CD4-positive, alpha-beta T cell treated with Interferon gamma for 1 hour (primary cell): Measurements from ENCODE around the gene PCDHGB6.
A peak's percentile ranks its signal among the peaks of the same experiment; 100 is the strongest.
"Not testable (repeated sequence)": the region's sequence is repeated elsewhere in the genome, so short reads cannot be mapped to it uniquely, and the experiment has no call there.

ENCODE experiments used
- DNase-seq: peaks from one replicate; pipeline ENCODE4 v3.0.0-alpha.2; 2020

PCDHGB6 gene

GRCh38 chr5:141419074-141419880 is 11.5 kb downstream of the PCDHGB6 start:
- no peak for DNase-seq

- DNase-seq = no peak
Measured at GRCh38 chr5:141420855-141421488, 13.2 kb downstream of the PCDHGB6 start, which contains the start of gene PCDHGA11. TSS of gene PCDHGA11 (plus strand) at chr5:141421051. CDS start at chr5:141421228, 177 bp downstream.

- no peak for DNase-seq
Measured at GRCh38 chr5:141421489-141421855, 13.7 kb downstream of the PCDHGB6 start.

- no peak for DNase-seq
Measured at GRCh38 chr5:141422742-141423291, 15.0 kb downstream of the PCDHGB6 start.

- DNase-seq = no peak
Measured at GRCh38 chr5:141427783-141428426, 20.1 kb downstream of the PCDHGB6 start.

DNA sequence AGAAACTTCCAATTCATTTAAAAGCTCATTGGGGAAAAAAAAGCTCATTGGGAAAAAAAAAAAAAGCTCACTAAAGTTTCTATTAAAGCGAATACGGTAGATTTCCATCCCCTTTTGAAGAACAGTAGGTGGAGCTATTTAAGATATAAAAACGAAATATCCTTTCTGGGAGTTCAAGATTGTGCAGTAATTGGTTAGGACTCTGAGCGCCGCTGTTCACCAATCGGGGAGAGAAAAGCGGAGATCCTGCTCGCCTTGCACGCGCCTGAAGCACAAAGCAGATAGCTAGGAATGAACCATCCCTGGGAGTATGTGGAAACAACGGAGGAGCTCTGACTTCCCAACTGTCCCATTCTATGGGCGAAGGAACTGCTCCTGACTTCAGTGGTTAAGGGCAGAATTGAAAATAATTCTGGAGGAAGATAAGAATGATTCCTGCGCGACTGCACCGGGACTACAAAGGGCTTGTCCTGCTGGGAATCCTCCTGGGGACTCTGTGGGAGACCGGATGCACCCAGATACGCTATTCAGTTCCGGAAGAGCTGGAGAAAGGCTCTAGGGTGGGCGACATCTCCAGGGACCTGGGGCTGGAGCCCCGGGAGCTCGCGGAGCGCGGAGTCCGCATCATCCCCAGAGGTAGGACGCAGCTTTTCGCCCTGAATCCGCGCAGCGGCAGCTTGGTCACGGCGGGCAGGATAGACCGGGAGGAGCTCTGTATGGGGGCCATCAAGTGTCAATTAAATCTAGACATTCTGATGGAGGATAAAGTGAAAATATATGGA is 22.7 kb downstream of the PCDHGB6 start, which contains the start of gene PCDHGA12:
Gene PCDHGA12, plus strand, starts transcription at position 176 of the 782 bp plus-strand sequence. Its CDS starts 253 bp downstream, at position 429.
- peak; percentile 22 for DNase-seq

- DNase-seq = no peak
Measured at GRCh38 chr5:141431286-141431685, 23.5 kb downstream of the PCDHGB6 start.

DNA sequence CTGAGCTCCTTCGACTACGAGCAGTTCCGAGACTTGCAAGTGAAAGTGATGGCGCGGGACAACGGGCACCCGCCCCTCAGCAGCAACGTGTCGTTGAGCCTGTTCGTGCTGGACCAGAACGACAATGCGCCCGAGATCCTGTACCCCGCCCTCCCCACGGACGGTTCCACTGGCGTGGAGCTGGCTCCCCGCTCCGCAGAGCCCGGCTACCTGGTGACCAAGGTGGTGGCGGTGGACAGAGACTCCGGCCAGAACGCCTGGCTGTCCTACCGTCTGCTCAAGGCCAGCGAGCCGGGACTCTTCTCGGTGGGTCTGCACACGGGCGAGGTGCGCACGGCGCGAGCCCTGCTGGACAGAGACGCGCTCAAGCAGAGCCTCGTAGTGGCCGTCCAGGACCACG is 24.5 kb downstream of the PCDHGB6 start:
- not testable (repeated sequence) for DNase-seq

DNA sequence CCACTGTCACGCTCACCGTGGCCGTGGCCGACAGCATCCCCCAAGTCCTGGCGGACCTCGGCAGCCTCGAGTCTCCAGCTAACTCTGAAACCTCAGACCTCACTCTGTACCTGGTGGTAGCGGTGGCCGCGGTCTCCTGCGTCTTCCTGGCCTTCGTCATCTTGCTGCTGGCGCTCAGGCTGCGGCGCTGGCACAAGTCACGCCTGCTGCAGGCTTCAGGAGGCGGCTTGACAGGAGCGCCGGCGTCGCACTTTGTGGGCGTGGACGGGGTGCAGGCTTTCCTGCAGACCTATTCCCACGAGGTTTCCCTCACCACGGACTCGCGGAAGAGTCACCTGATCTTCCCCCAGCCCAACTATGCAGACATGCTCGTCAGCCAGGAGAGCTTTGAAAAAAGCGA is 24.9 kb downstream of the PCDHGB6 start:
- not testable (repeated sequence) for DNase-seq

GRCh38 chr5:141434006-141434405 is 26.2 kb downstream of the PCDHGB6 start:
- no peak for DNase-seq

DNA sequence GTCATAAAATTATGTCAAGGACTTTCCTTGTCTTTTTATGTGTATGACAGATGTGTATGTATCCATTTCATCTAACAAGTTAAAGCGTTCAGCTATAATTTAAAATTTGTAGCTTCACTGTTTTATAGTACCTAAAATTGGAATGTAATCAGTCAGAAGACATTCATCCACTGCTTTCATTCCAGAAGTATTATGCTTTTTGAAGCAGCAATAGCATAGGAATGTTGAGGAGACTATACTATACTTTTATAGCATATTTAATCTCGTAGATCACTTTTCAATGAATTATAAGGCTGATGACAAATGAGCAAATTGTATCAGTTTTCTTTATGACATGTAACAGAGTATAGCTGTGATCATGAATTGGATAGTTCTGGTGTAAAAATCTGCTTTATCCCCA is 29.4 kb downstream of the PCDHGB6 start:
- no peak for DNase-seq

GRCh38 chr5:141439411-141440141 is 31.8 kb downstream of the PCDHGB6 start:
- DNase-seq = no peak

GRCh38 chr5:141440341-141440740 is 32.5 kb downstream of the PCDHGB6 start:
- no peak for DNase-seq

- no peak for DNase-seq
Measured at GRCh38 chr5:141441571-141442170, 33.9 kb downstream of the PCDHGB6 start.
